ENCODE measurements around the gene MBD3.

DNA sequence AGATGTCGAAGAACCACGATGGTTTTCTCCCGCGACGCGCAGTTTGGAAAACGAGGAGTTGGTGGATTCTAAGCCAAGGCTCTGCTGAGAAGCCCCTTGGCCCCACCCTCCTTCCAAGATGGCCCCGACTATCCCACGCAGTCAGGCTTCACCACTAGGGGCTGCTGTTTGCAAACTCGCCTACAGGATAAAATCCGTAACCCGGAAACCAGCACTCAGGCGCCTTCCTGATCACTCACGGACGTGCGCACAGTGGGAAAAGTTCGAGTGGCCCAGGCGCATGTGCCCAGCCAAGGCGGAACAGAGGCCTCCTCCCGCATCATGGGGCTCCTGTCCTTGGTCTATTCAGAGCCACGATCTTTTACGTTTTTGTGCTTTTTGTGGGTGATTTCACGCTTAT is 31.8 kb upstream of the MBD3 start:
- TF ChIP-seq EP300 (IDR thresholded peaks at IDR 0.05; ENCODE audit: low read depth), result no peak
- TF ChIP-seq, protein P1, sequence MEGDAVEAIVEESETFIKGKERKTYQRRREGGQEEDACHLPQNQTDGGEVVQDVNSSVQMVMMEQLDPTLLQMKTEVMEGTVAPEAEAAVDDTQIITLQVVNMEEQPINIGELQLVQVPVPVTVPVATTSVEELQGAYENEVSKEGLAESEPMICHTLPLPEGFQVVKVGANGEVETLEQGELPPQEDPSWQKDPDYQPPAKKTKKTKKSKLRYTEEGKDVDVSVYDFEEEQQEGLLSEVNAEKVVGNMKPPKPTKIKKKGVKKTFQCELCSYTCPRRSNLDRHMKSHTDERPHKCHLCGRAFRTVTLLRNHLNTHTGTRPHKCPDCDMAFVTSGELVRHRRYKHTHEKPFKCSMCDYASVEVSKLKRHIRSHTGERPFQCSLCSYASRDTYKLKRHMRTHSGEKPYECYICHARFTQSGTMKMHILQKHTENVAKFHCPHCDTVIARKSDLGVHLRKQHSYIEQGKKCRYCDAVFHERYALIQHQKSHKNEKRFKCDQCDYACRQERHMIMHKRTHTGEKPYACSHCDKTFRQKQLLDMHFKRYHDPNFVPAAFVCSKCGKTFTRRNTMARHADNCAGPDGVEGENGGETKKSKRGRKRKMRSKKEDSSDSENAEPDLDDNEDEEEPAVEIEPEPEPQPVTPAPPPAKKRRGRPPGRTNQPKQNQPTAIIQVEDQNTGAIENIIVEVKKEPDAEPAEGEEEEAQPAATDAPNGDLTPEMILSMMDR (IDR thresholded peaks at IDR 0.05), result peak; percentile 53 to 63 (median 61)

Data from transverse colon (tissue), 3 donors.